T-cell (primary cell): ENCODE data around the gene NCAPD3. TPM values are rescaled to one million over a fixed set of nuclear protein-coding genes. Genes with fewer than 3 reads are reported as not detected.
"Not testable (repeated sequence)": the region's sequence is repeated elsewhere in the genome, so short reads cannot be mapped to it uniquely, and the experiment has no call there.

ENCODE experiments used
- ATAC-seq, 4 experiments: fragments of 200-7000 bp in 3 of 4; fragments of 150-1000 bp in 1 of 4; cut with Tn5 transposase; replicated peaks in 1 of 4; 1 replicate in 3 of 4; 2 replicates in 1 of 4; pipeline ENCODE4 v1.10.0; 2021; ENCODE audit warnings: moderate library complexity in 3 of 4, mild to moderate bottlenecking in 2 of 4, moderate number of reproducible peaks in 1 of 4
- CTCF ChIA-PET, 2 donors: fragments of 300-600 bp; sonication (Branson Sonifier 250); formaldehyde crosslinking; loops; one replicate each; lab custom pipeline; 2022; ENCODE audit warnings: antibody characterized with exemption in 2 of 2; lab: Charles Lee
- POLR2A ChIA-PET, 2 donors: fragments of 300-600 bp; sonication (Branson Sonifier 250); formaldehyde crosslinking; loops; one replicate each; lab custom pipeline; 2022; ENCODE audit warnings: antibody characterized with exemption in 2 of 2; lab: Charles Lee
- DNase-seq, 35 experiments: peaks; one replicate each; pipeline versions ENCODE4 v3.0.0 to v3.0.0-alpha.2; 2013 to 2023
- H3K27ac ChIP-seq: one replicate; pipeline ENCODE4 v1.5.1; 2013; ENCODE audit warnings: low read length
- H3K27me3 ChIP-seq, 2 experiments: replicated peaks in 1 of 2; 1 replicate in 1 of 2; 2 replicates in 1 of 2; pipeline versions ENCODE4 v1.6.1 to v1.7.0; 2013; ENCODE audit warnings: low read length in 1 of 2, mixed read lengths in 1 of 2; ENCODE audit not compliant: control insufficient read depth in 2 of 2, insufficient read depth in 2 of 2; ENCODE audit errors: extremely low read depth in 1 of 2
- H3K36me3 ChIP-seq, 2 donors: 1 replicate in 1 of 2; 2 replicates in 1 of 2; pipeline versions ENCODE4 v1.6.1 to v1.7.0; 2013; ENCODE audit warnings: low read length in 1 of 2; ENCODE audit not compliant: control insufficient read depth in 2 of 2, insufficient read depth in 1 of 2; ENCODE audit errors: extremely low read depth in 1 of 2
- H3K4me1 ChIP-seq, 2 experiments: 1 replicate in 1 of 2; 2 replicates in 1 of 2; pipeline versions ENCODE4 v1.6.1 to v1.7.0; 2013; ENCODE audit warnings: low read length in 2 of 2, mixed read lengths in 1 of 2; ENCODE audit not compliant: insufficient read depth in 2 of 2, control insufficient read depth in 1 of 2; ENCODE audit errors: extremely low read depth in 1 of 2
- H3K4me3 ChIP-seq, 2 donors: 1 replicate in 1 of 2; 2 replicates in 1 of 2; pipeline versions ENCODE4 v1.5.1 to v1.7.0; 2013; ENCODE audit warnings: mild to moderate bottlenecking in 2 of 2, low read length in 1 of 2, moderate library complexity in 1 of 2; ENCODE audit not compliant: control insufficient read depth in 1 of 2; ENCODE audit errors: extremely low read depth in 1 of 2
- H3K9me3 ChIP-seq: 2 replicates; pipeline ENCODE4 v1.7.0; 2013
- H3K27ac Mint-ChIP-seq, 2 donors: one replicate each; pipeline ENCODE4 v1.8.0; 2020 to 2021; ENCODE audit warnings: mild to moderate bottlenecking in 2 of 2, mixed read lengths in 2 of 2
- H3K27me3 Mint-ChIP-seq, 2 donors: one replicate each; pipeline ENCODE4 v1.8.0; 2021 to 2022; ENCODE audit warnings: mixed read lengths in 2 of 2
- H3K36me3 Mint-ChIP-seq: one replicate; pipeline ENCODE4 v1.8.0; 2021; ENCODE audit warnings: mixed read lengths
- H3K4me1 Mint-ChIP-seq, 3 donors: one replicate each; pipeline ENCODE4 v1.8.0; 2020 to 2022; ENCODE audit warnings: mixed read lengths in 3 of 3, mild to moderate bottlenecking in 1 of 3
- H3K4me3 Mint-ChIP-seq, 3 donors: one replicate each; pipeline ENCODE4 v1.8.0; 2020 to 2022; ENCODE audit warnings: mild to moderate bottlenecking in 3 of 3, mixed read lengths in 3 of 3, moderate library complexity in 3 of 3
- H3K9me3 Mint-ChIP-seq, 3 donors: one replicate each; pipeline ENCODE4 v1.8.0; 2020 to 2022; ENCODE audit warnings: mixed read lengths in 3 of 3
- WGBS: methylation state at CpG from one replicate; pipeline ENCODE4 v1.1.5; 2013; ENCODE audit warnings: missing lambda C conversion rate; ENCODE audit not compliant: insufficient coverage; 5-methylcytosine and 5-hydroxymethylcytosine counted together
- total RNA-seq, 35 experiments: library from RNA in 6 of 35; stranded (reverse) in 6 of 35; fragments of 120-200 nt in 1 of 35; gene quantifications; one replicate each; pipeline versions ENCODE4 v1.2.1 to v1.2.4 and lab custom pipeline; 2013 to 2026

The NCAPD3 gene
- total RNA-seq, 5 donors from 2014 or later (not counting 1 experiment from before 2014, with no cell fraction given) = 33.7 to 41.9 (median 36.8) TPM

GRCh38 chr11:134261626-134262488 is 38.1 kb upstream of the NCAPD3 start:
- H3K36me3 Mint-ChIP-seq = peaks cover 42% of the 10 kb centered on the region
- POLR2A ChIA-PET = interaction anchor here in 1 of 2 donors (0.5 kb wide), 1 partner anchor 46 kb away, joined by 4 read pairs; no protein-coding TSS in a partner anchor
- peaks cover 11 to 58% of the 10 kb centered on the region in 2 donors for H3K36me3 ChIP-seq

GRCh38 chr11:134260983-134261382 is 37.2 kb upstream of the NCAPD3 start:
- H3K36me3 Mint-ChIP-seq = peaks cover 42% of the 10 kb centered on the region
- H3K27ac ChIP-seq = no peak overlapping the region
- H3K27me3 Mint-ChIP-seq = no peaks in the 10 kb centered on the region

More at GRCh38 chr11:134261626-134262488, 38.1 kb upstream of the NCAPD3 start:
- Histone ChIP-seq H3K27me3 (no peaks in the 10 kb centered on the region), H3K27ac (no peak overlapping the region), H3K9me3 (no peaks in the 10 kb centered on the region), H3K4me3 (no peak overlapping the region), H3K4me1 (no peaks in the 10 kb centered on the region)
- DNase-seq (peak in 18 of 35 experiments; percentile 15 to 65 (median 28)), ATAC-seq (peak; percentile 65 to 78 (median 68))
- Mint-ChIP-seq H3K27ac (no peak overlapping the region), H3K27me3 (no peaks in the 10 kb centered on the region), H3K4me1 (peaks cover 0 to 5% (median 5%) of the 10 kb centered on the region in 3 donors), H3K9me3 (no peaks in the 10 kb centered on the region), H3K4me3 (no peak overlapping the region)
- 91% methylated on average over 10 of the region's 14 CpGs for WGBS
- CTCF ChIA-PET = interaction anchor here (0.6 to 1.8 kb wide), 12 partner anchors 8 to 98 kb away, joined by 3 to 7 read pairs (median 4); partner anchors contain the start of genes GLB1L3 (in 2 of the 2) and ACAD8 (in 1 of the 2)

GRCh38 chr11:134260503-134260902 is 36.7 kb upstream of the NCAPD3 start:
- H3K27me3 Mint-ChIP-seq = no peaks in the 10 kb centered on the region
- no peak overlapping the region for H3K4me3 Mint-ChIP-seq
- POLR2A ChIA-PET = no interaction called here

More at GRCh38 chr11:134260983-134261382, 37.2 kb upstream of the NCAPD3 start:
- no peaks in the 10 kb centered on the region for H3K9me3 Mint-ChIP-seq
- Histone ChIP-seq H3K4me1 (no peaks in the 10 kb centered on the region), H3K36me3 (peaks cover 11 to 59% of the 10 kb centered on the region in 2 donors), H3K9me3 (no peaks in the 10 kb centered on the region), H3K27me3 (no peaks in the 10 kb centered on the region), H3K4me3 (no peak overlapping the region)
- H3K4me1 Mint-ChIP-seq = peaks cover 4 to 5% (median 5%) of the 10 kb centered on the region in 3 donors
- DNase-seq = no peak
- POLR2A ChIA-PET = no interaction called here
- no peak overlapping the region for H3K27ac Mint-ChIP-seq
- 95% methylated on average over 15 of the region's 16 CpGs for WGBS
- CTCF ChIA-PET = interaction anchor here (0.6 to 1.8 kb wide), 6 partner anchors 10 to 97 kb away, joined by 3 to 7 read pairs (median 3); partner anchors contain the start of gene GLB1L3 (in 2 of the 2)
- H3K4me3 Mint-ChIP-seq = no peak overlapping the region
- no peak for ATAC-seq

GRCh38 chr11:134258577-134258976 is 34.8 kb upstream of the NCAPD3 start:
- 100% methylated on average over 3 of the region's 4 CpGs for WGBS
- CTCF ChIA-PET = no interaction called here

More at GRCh38 chr11:134260503-134260902, 36.7 kb upstream of the NCAPD3 start:
- H3K27me3 ChIP-seq = no peaks in the 10 kb centered on the region
- ATAC-seq (no peak), DNase-seq (no peak)
- H3K4me3 ChIP-seq = no peak overlapping the region
- H3K9me3 Mint-ChIP-seq = no peaks in the 10 kb centered on the region
- H3K27ac Mint-ChIP-seq = no peak overlapping the region
- H3K36me3 ChIP-seq = peaks cover 11 to 59% of the 10 kb centered on the region in 2 donors
- peaks cover 42% of the 10 kb centered on the region for H3K36me3 Mint-ChIP-seq
- CTCF ChIA-PET = interaction anchor here (0.8 to 1.6 kb wide), 4 partner anchors 10 to 18 kb away, joined by 3 to 5 read pairs (median 4); partner anchors contain the start of gene GLB1L3 (in 1 of the 2)
- H3K4me1 Mint-ChIP-seq = peaks cover 5 to 10% (median 9%) of the 10 kb centered on the region in 3 donors
- H3K27ac ChIP-seq = no peak overlapping the region
- H3K9me3 ChIP-seq = no peaks in the 10 kb centered on the region
- H3K4me1 ChIP-seq = no peaks in the 10 kb centered on the region

GRCh38 chr11:134257101-134257500 is 33.3 kb upstream of the NCAPD3 start:
- Mint-ChIP-seq H3K9me3 (no peaks in the 10 kb centered on the region), H3K4me3 (no peak overlapping the region), H3K4me1 (peaks cover 30 to 36% (median 31%) of the 10 kb centered on the region in 3 donors), H3K27ac (no peak overlapping the region), H3K27me3 (no peaks in the 10 kb centered on the region), H3K36me3 (peaks cover 30% of the 10 kb centered on the region)
- DNase-seq = no peak
- ATAC-seq = no peak
- Histone ChIP-seq H3K4me3 (no peak overlapping the region), H3K9me3 (no peaks in the 10 kb centered on the region), H3K27ac (no peak overlapping the region), H3K36me3 (peaks cover 5 to 41% of the 10 kb centered on the region in 2 donors), H3K27me3 (no peaks in the 10 kb centered on the region), H3K4me1 (peaks cover 9 to 12% of the 10 kb centered on the region in 2 experiments)
- WGBS = 94% methylated on average over 9 of the region's 11 CpGs
- POLR2A ChIA-PET = no interaction called here
- CTCF ChIA-PET = interaction anchor here in 1 of 2 donors (0.9 kb wide), 1 partner anchor 17 kb away, joined by 3 read pairs; no protein-coding TSS in a partner anchor

More at GRCh38 chr11:134258577-134258976, 34.8 kb upstream of the NCAPD3 start:
- ATAC-seq = no peak
- H3K27ac ChIP-seq = no peak overlapping the region
- H3K4me1 ChIP-seq = peaks cover 0 to 4% of the 10 kb centered on the region in 2 experiments
- H3K36me3 Mint-ChIP-seq = peaks cover 40% of the 10 kb centered on the region
- no peaks in the 10 kb centered on the region for H3K27me3 ChIP-seq
- no peaks in the 10 kb centered on the region for H3K9me3 Mint-ChIP-seq
- no peaks in the 10 kb centered on the region for H3K9me3 ChIP-seq
- no peak overlapping the region for H3K4me3 Mint-ChIP-seq
- no peak for DNase-seq
- peaks cover 5 to 55% of the 10 kb centered on the region in 2 donors for H3K36me3 ChIP-seq
- H3K4me3 ChIP-seq = no peak overlapping the region
- POLR2A ChIA-PET = no interaction called here
- no peaks in the 10 kb centered on the region for H3K27me3 Mint-ChIP-seq
- no peak overlapping the region for H3K27ac Mint-ChIP-seq
- peaks cover 19 to 22% (median 22%) of the 10 kb centered on the region in 3 donors for H3K4me1 Mint-ChIP-seq

GRCh38 chr11:134255184-134255561 is 31.4 kb upstream of the NCAPD3 start:
- Mint-ChIP-seq H3K36me3 (peaks cover 21% of the 10 kb centered on the region), H3K4me3 (peak overlapping the region in 1 of 3 donors; percentile 99), H3K4me1 (peaks cover 36 to 44% (median 39%) of the 10 kb centered on the region in 3 donors)
- 100% methylated on average over 2 of the region's 5 CpGs for WGBS
- not testable (repeated sequence) for H3K9me3 Mint-ChIP-seq, H3K27ac ChIP-seq, DNase-seq, ATAC-seq, H3K27ac Mint-ChIP-seq, H3K27me3 ChIP-seq, H3K4me3 ChIP-seq, H3K27me3 Mint-ChIP-seq, H3K9me3 ChIP-seq
- Histone ChIP-seq H3K4me1 (peaks cover 16 to 17% of the 10 kb centered on the region in 2 experiments), H3K36me3 (peaks cover 8 to 39% of the 10 kb centered on the region in 2 donors)
- POLR2A ChIA-PET = interaction anchor here (0.5 to 1.8 kb wide), 2 partner anchors 31 to 42 kb away, joined by 3 to 9 read pairs; partner anchors contain the start of genes NCAPD3 (in 1 of the 2) and VPS26B (in 1 of the 2)
- CTCF ChIA-PET = interaction anchor here in 1 of 2 donors (1.7 to 3.3 kb wide), 2 partner anchors 19 to 30 kb away, joined by 7 to 13 read pairs; partner anchors contain the start of gene VPS26B
